Astrocyte of the cerebellum (primary cell): ENCODE results near the gene SLC34A3.

ENCODE experiments used
- DNase-seq: peaks from one replicate; pipeline ENCODE4 v3.0.0-alpha.2; 2011; ENCODE audit warnings: low read depth
- H3K4me3 ChIP-seq: 2 replicates; pipeline ENCODE4 v1.5.1; 2011; ENCODE audit warnings: mild to moderate bottlenecking, low read depth, low read length, moderate library complexity
- CTCF ChIP-seq: IDR thresholded peaks from 2 replicates; pipeline ENCODE4 v1.5.1; 2012; ENCODE audit warnings: low read length, low read depth, moderate library complexity, mild to moderate bottlenecking; ENCODE audit errors: missing control alignments
- in situ Hi-C: cut with HindIII; loops from 2 replicates; pipeline ENCODE4 v1.10.0; 2017; ENCODE audit warnings: low sequenced_read_pairs

Gene SLC34A3

GRCh38 chr9:137221506-137222111 is 9.1 kb upstream of the SLC34A3 start:
- no peak for DNase-seq
- in situ Hi-C loops, result no loop called here
- H3K4me3 ChIP-seq, result peak overlapping the region; percentile 23
- TF ChIP-seq CTCF, result no peak

DNA sequence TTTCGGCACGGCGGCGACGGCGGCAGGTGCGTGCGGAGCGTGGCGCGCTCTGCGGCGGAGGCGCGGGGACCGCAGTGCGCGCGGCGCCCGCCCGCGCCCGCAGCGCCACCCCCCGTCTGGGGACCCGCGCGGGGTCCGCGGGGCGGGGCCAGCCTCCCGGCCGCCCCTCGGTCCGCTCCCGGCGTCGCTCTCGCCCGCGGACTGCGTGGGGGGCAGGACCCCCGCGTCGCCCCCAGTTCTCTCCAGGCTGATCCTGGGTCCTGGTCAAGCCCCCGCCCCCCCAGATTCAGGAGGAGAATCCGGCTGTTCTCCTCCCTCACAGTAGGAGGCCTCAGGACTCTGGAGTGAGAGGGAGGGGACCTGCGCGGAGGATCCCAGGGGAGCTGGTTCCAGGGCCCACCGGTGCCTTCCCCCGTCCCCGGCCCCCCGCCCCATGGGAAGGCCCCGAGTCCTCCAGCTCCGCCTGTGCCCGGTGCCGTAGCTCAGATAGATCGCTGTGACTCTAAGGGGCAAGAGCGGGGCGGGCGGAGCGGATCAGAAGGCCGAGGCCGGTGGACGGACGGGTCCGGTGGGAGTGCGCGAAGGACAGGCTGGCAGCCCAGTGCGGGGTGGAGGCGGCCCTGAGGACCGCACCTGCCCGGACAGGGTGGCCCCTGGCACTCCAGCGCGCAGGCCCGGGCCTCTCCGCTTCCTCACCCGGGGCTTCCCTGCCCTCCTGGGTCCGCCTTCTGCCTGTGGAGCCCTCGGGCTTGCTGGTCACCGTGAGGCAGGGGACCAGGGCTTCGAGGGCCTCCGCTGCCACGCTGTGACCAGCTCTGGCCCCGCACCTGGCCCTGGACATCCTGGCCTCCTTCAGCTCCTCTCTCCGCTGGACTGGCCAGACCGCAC is 8.3 kb upstream of the SLC34A3 start, which contains the start of gene RNF208:
Gene RNF208 (minus strand): TSS at position 51 of the 888 bp plus-strand sequence. CDS start 1,028 bp downstream, outside the sequence.
- DNase-seq, result no peak
- in situ Hi-C loops, result no loop called here
- peak within 1 kb of the TSS; percentile 86 for H3K4me3 ChIP-seq
- TF ChIP-seq CTCF, result no peak

GRCh38 chr9:137223078-137223970 is 7.4 kb upstream of the SLC34A3 start:
- peak overlapping the region; percentile 86 for H3K4me3 ChIP-seq
- no peak for TF ChIP-seq CTCF
- in situ Hi-C loops, result no loop called here
- peak; percentile 95 for DNase-seq

- TF ChIP-seq CTCF, result no peak
- peak within 1 kb of the TSS; percentile 86 for H3K4me3 ChIP-seq
- DNase-seq, result no peak
- in situ Hi-C loops, result no loop called here
These were observed 5.6 kb upstream of the SLC34A3 start, which contains the start of gene CYSRT1 for GRCh38 chr9:137224830-137225694. Gene CYSRT1, plus strand, starts transcription at chr9:137225174. Its CDS starts 448 bp downstream, at chr9:137225622.

DNA sequence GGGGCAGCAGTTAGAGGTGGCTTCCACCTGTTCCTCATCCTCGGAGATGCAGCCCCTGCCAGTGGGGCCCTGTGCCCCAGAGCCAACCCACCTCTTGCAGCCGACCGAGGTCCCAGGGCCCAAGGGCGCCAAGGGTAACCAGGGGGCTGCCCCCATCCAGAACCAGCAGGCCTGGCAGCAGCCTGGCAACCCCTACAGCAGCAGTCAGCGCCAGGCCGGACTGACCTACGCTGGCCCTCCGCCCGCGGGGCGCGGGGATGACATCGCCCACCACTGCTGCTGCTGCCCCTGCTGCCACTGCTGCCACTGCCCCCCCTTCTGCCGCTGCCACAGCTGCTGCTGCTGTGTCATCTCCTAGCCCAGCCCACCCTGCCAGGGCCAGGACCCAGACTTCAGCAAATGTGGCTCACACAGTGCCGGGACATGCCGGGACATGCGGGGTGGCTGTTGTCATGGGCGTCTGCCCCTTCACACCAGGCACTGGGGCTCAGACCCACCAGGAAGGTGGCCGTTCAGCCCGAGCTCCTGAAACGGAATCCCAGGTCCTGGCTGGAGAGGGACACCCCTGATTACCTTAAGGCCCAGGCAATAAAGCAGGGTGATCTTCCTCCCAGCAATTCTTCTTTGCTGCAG is 4.9 kb upstream of the SLC34A3 start:
- H3K4me3 ChIP-seq, result no peak overlapping the region
- no peak for DNase-seq
- no peak for TF ChIP-seq CTCF
- in situ Hi-C loops, result no loop called here
